Measurements from ENCODE around the gene PCDHA8.
"Not testable (repeated sequence)": the region's sequence is repeated elsewhere in the genome, so short reads cannot be mapped to it uniquely, and the experiment has no call there.

PCDHA8 gene

DNA sequence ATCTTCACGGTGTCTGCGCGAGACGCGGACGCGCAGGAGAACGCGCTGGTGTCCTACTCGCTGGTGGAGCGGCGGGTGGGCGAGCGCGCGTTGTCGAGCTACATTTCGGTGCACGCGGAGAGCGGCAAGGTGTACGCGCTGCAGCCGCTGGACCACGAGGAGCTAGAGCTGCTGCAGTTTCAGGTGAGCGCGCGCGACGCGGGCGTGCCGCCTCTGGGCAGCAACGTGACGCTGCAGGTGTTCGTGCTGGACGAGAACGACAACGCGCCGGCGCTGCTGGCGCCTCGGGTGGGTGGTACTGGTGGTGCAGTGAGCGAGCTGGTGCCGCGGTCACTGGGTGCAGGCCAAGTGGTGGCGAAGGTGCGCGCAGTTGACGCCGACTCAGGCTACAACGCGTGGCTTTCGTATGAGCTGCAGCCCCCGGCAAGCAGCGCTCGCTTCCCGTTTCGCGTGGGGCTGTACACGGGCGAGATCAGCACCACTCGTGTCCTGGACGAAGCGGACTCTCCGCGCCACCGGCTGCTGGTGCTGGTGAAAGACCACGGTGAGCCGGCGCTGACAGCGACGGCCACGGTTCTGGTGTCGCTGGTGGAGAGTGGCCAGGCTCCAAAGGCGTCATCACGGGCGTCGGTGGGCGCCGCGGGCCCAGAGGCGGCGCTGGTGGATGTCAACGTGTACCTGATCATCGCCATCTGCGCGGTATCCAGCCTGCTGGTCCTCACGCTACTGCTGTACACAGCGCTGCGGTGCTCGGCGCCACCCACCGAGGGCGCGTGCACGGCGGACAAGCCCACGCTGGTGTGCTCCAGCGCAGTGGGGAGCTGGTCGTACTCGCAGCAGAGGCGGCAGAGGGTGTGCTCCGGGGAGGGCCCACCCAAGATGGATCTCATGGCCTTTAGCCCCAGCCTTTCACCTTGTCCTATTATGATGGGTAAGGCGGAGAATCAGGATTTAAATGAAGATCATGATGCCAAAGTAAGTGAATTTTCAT is 11.2 kb upstream of the PCDHA8 start:
- not testable (repeated sequence) for DNase-seq (ENCODE audit: low read depth in 3 of 3, low spot score in 1 of 3)

DNA sequence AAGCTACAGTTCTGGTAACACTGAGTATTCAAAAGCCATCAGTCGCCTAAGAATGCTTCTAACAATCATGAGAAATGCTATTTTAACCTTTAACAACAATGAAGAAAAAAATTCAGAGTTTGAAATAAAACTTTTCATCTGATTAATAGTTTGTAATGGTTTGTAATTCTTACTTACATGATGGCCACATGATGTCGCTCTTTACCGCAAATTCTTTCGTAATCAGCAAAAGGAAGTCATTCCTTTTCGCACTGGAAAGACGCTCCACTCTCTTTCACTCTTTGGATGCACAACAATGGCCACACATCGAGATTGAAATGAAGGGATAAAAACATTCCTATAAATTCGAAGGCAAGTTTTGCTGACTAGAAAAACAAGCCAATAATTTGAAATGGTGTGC is 7.0 kb upstream of the PCDHA8 start, which contains the start of gene PCDHA7:
Gene PCDHA7, plus strand, starts transcription at position 277 of the 400 bp plus-strand sequence. Its CDS starts 115 bp downstream, at position 392.
- no peak for DNase-seq (ENCODE audit: low read depth in 3 of 3, low spot score in 1 of 3)

DNA sequence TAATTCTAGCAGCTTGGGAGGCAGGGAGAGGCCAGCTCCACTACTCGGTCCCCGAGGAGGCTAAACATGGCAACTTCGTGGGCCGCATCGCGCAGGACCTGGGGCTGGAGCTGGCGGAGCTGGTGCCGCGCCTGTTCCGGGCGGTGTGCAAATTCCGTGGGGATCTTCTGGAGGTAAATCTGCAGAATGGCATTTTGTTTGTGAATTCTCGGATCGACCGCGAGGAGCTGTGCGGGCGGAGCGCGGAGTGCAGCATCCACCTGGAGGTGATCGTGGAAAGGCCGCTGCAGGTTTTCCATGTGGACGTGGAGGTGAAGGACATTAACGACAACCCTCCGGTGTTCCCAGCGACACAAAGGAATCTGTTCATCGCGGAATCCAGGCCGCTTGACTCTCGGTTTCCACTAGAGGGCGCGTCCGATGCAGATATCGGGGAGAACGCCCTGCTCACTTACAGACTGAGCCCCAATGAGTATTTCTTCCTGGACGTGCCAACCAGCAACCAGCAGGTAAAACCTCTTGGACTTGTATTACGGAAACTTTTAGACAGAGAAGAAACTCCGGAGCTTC is 6.5 kb upstream of the PCDHA8 start:
- DNase-seq (ENCODE audit: low read depth in 3 of 3, low spot score in 1 of 3), result not testable (repeated sequence)

DNA sequence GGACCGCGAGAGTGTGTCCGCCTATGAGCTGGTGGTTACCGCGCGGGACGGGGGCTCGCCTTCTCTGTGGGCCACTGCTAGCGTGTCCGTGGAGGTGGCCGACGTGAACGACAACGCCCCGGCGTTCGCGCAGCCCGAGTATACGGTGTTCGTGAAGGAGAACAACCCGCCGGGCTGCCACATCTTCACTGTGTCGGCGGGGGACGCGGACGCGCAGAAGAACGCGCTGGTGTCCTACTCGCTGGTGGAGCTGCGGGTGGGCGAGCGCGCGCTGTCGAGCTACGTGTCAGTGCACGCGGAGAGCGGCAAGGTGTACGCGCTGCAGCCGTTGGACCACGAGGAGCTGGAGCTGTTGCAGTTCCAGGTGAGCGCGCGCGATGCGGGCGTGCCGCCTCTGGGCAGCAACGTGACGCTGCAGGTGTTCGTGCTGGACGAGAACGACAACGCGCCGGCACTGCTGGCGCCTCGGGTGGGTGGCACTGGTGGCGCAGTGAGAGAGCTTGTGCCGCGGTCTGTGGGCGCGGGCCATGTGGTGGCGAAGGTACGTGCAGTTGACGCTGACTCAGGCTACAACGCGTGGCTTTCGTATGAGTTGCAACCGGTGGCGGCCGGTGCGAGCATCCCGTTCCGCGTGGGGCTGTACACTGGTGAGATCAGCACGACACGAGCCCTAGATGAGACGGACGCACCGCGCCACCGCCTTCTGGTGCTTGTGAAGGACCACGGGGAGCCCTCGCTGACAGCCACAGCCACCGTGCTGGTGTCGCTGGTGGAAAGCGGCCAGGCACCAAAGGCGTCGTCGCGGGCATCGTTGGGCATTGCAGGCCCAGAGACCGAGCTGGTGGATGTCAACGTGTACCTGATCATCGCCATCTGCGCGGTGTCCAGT is 5.1 kb upstream of the PCDHA8 start:
- no peak for DNase-seq (ENCODE audit: low read depth in 3 of 3, low spot score in 1 of 3)

DNA sequence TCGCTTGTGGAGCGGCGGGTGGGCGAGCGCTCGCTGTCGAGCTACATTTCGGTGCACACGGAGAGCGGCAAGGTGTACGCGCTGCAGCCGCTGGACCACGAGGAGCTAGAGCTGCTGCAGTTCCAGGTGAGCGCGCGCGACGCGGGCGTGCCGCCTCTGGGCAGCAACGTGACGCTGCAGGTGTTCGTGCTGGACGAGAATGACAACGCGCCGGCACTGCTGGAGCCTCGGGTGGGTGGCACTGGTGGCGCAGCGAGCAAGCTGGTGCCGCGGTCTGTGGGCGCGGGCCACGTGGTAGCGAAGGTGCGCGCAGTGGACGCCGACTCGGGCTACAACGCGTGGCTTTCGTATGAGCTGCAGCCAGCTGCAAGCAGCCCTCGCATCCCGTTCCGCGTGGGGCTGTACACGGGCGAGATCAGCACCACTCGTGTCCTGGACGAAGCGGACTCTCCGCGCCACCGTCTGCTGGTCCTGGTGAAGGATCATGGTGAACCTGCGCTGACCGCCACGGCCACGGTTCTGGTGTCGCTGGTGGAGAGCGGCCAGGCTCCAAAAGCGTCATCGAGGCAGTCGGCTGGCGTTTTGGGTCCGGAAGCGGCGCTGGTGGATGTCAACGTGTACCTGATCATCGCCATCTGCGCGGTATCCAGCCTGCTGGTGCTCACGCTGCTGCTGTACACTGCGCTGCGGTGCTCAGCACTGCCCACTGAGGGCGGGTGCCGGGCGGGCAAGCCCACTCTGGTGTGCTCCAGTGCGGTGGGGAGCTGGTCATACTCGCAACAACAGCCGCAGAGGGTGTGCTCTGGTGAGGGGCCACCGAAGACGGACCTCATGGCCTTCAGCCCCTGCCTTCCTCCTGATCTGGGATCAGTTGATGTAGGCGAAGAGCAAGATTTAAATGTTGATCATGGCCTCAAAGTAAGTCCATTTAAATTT is 2.1 kb downstream of the PCDHA8 start:
- DNase-seq (ENCODE audit: low read depth in 3 of 3, low spot score in 1 of 3), result no peak

DNA sequence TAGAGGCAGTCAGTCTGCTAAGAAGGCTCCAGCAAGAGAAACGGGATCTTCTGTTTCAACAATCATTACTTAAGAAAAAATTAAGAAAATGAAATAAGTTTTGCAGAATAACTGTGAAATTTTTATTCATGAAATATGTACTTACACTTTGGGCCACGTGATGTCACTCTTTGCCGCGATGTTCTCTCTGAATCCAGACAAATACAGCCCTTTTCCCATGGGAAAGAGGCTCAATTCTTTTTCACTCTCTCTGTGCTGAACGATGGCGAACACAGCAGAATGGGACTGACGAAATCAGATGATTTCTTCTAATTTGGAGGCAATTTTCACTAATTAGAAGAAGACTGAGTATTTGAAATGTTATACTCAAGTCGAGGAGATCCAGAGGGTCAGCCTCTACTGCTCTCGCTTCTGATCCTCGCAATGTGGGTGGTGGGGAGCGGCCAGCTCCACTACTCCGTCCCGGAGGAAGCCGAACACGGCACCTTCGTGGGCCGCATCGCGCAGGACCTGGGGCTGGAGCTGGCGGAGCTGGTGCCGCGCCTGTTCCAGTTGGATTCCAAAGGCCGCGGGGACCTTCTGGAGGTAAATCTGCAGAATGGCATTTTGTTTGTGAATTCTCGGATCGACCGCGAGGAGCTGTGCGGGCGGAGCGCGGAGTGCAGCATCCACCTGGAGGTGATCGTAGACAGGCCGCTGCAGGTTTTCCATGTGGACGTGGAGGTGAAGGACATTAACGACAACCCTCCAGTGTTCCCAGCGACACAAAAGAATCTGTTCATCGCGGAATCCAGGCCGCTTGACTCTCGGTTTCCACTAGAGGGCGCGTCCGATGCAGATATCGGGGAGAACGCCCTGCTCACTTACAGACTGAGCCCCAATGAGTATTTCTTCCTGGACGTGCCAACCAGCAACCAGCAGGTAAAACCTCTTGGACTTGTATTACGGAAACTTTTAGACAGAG is 7.4 kb downstream of the PCDHA8 start, which contains the start of gene PCDHA9:
Gene PCDHA9, plus strand, starts transcription at position 244 of the 964 bp plus-strand sequence. Its CDS starts 114 bp downstream, at position 358.
- not testable (repeated sequence) for DNase-seq (ENCODE audit: low read depth in 3 of 3, low spot score in 1 of 3)

DNA sequence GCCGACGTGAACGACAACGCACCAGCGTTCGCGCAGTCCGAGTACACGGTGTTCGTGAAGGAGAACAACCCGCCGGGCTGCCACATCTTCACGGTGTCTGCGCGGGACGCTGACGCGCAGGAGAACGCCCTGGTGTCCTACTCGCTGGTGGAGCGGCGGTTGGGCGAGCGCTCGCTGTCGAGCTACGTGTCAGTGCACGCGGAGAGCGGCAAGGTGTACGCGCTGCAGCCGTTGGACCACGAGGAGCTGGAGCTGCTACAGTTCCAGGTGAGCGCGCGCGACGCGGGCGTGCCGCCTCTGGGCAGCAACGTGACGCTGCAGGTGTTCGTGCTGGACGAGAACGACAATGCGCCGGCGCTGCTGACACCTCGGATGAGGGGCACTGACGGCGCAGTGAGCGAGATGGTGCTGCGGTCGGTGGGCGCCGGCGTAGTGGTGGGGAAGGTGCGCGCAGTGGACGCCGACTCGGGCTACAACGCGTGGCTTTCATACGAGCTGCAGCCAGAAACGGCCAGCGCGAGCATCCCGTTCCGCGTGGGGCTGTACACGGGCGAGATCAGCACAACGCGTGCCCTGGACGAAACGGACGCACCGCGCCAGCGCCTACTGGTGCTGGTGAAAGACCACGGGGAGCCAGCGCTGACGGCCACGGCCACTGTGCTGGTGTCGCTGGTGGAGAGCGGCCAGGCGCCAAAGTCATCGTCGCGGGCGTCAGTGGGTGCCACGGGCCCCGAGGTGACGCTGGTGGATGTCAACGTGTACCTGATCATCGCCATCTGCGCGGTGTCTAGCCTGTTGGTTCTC is 9.0 kb downstream of the PCDHA8 start:
- not testable (repeated sequence) for DNase-seq (ENCODE audit: low read depth in 3 of 3, low spot score in 1 of 3)

DNA sequence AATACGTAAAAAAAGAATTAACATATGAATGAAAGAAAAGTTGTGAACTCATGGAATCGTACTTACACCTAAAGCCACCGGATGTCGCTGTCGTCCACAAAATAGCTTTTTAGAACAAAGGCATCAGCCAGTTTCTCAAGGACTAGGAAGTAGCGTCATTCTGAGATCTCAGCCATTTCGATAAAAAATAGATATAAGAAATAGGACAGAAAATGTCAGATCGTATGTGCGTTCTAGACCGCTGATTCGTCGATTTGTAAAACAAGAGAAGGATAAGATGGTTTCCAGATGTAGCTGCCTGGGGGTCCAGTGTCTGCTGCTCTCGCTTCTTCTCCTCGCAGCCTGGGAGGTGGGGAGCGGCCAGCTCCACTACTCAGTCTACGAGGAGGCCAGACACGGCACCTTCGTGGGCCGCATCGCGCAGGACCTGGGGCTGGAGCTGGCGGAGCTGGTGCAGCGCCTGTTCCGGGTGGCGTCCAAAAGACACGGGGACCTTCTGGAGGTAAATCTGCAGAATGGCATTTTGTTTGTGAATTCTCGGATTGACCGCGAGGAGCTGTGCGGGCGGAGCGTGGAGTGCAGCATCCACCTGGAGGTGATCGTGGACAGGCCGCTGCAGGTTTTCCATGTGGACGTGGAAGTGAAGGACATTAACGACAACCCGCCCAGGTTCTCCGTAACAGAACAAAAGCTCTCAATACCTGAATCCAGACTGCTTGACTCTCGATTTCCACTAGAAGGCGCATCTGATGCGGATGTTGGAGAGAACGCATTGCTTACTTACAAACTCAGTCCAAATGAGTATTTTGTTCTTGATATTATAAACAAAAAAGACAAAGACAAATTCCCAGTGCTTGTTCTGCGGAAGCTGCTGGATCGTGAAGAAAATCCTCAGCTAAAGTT is 15.0 kb downstream of the PCDHA8 start, which contains the start of gene PCDHA10:
Gene PCDHA10, plus strand, starts transcription at position 126 of the 903 bp plus-strand sequence. Its CDS starts 152 bp downstream, at position 278.
- no peak for DNase-seq (ENCODE audit: low read depth in 3 of 3, low spot score in 1 of 3)

DNA sequence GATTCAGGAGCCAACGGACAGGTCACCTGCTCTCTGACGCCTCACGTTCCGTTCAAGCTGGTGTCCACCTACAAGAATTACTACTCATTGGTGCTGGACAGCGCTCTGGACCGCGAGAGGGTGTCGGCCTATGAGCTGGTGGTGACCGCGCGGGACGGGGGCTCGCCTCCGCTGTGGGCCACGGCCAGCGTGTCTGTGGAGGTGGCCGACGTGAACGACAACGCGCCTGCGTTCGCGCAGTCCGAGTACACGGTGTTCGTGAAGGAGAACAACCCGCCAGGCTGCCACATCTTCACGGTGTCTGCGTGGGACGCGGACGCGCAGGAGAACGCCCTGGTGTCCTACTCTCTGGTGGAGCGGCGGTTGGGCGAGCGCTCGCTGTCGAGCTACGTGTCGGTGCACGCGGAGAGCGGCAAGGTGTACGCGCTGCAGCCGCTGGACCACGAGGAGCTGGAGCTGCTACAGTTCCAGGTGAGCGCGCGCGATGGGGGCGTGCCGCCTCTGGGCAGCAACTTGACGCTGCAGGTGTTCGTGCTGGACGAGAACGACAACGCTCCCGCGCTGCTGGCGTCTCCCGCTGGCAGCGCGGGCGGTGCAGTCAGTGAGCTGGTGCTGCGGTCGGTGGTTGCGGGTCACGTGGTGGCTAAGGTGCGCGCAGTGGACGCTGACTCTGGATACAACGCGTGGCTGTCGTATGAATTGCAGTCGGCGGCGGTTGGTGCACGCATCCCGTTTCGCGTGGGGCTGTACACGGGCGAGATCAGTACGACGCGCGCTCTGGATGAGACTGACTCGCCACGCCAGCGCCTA is 16.4 kb downstream of the PCDHA8 start:
- DNase-seq (ENCODE audit: low read depth in 3 of 3, low spot score in 1 of 3), result no peak

DNA sequence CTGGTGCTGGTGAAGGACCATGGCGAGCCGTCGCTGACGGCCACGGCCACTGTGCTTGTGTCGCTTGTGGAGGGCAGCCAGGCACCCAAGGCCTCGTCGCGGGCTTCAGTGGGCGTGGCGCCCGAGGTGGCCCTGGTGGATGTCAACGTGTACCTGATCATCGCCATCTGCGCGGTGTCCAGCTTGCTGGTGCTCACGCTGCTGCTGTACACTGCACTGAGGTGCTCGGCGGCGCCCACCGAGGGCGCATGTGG is 16.9 kb downstream of the PCDHA8 start:
- DNase-seq (ENCODE audit: low read depth in 3 of 3, low spot score in 1 of 3), result no peak

DNA sequence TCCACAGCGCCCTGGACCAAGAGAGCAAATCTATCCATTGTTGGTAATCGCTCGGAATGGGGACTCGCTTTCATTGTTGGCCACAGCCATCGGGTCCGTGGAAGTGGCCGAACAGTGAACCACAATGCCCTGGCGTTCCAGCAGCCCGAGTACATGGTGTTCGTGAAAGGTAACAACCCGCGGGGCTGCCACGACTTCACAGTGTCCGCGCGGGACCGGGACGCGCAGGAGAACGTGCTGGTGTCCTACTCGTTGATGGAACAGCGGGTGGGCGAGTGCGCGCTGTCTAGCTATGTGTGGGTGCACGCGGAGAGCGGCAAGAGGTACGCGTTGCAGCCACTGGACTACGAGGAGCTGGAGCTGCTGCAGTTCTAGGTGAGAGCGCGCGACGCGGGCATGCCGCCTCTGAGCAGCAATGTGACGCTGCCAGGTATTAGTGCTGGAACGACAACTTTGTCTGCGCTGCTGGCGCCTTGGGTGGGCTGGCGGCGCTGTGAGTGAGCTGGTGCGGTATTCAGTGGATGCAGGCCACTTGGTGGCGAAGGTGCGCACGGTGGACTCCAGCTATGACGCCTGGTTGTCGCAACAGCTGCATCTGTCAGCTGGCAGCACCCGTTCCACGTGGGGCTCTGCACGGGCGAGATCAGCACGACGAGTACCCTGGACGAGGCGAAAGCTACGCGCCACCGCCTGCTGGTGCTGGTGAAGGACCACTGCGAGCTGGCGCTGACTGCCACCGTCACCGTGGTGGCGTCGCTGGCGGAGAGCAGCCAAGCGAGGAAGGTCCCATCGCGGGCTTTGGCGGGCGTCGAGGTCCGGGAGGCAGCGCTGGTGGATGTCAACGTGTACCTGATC is 21.7 kb downstream of the PCDHA8 start:
- DNase-seq (ENCODE audit: low read depth in 3 of 3, low spot score in 1 of 3), result no peak

DNA sequence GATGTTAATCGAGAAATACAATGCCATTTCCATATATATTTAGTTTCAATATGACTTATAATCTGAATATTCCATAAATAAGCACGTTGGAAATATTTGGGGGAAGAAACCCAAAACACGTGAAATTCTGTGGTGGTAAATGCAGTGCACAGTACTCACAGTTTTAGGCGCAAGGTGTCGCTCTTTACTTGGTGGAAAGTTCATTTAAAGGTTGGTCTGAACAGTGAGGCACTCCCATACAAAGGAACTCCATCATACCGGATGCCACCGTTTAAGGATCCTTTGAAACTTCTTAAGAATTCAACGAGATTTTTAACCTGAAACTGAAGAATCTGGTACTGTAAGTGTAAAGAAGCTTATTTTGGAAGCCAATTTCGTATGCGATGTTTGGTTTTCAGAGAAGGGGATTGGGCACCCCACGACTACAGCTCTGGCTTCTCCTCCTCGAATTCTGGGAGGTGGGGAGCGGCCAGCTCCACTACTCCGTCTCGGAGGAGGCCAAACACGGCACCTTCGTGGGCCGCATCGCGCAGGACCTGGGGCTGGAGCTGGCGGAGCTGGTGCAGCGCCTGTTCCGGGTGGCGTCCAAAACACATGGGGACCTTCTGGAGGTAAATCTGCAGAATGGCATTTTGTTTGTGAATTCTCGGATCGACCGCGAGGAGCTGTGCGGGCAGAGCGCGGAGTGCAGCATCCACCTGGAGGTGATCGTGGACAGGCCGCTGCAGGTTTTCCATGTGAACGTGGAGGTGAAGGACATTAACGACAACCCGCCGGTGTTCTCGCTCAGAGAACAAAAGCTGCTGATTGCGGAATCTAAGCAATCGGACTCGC is 28.0 kb downstream of the PCDHA8 start, which contains the start of gene PCDHA11:
Gene PCDHA11, plus strand, starts transcription at position 237 of the 834 bp plus-strand sequence. Its CDS starts 147 bp downstream, at position 384.
- no peak for DNase-seq (ENCODE audit: low read depth in 3 of 3, low spot score in 1 of 3)

DNA sequence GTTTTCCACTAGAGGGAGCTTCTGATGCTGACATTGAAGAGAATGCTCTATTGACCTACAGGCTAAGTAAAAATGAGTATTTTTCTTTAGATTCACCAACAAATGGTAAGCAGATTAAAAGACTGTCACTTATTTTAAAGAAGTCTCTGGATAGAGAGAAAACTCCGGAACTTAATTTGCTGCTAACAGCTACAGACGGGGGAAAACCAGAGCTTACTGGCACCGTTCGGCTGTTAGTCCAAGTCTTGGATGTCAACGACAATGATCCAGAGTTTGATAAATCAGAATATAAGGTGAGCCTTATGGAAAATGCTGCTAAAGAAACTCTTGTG is 28.5 kb downstream of the PCDHA8 start:
- no peak for DNase-seq (ENCODE audit: low read depth in 3 of 3, low spot score in 1 of 3)
